Activated B cell treated with CpG ODN at 0.5 μM for 24 hours (primary cell): Measurements from ENCODE around the gene CAPS2. TPM values are rescaled to one million over a fixed set of nuclear protein-coding genes. Genes with fewer than 3 reads are reported as not detected.

Experiments used
- ATAC-seq: fragments of 200-7000 bp; cut with Tn5 transposase; one replicate; pipeline ENCODE4 v1.10.0; 2021; ENCODE audit warnings: low read depth, mild to moderate bottlenecking, moderate library complexity
- CTCF ChIA-PET: fragments of 350-600 bp; sonication (Branson Sonifier 250); formaldehyde crosslinking; loops from one replicate; lab custom pipeline; 2021; ENCODE audit warnings: antibody characterized with exemption; lab: Charles Lee
- POLR2A ChIA-PET: fragments of 350-600 bp; sonication (Branson Sonifier 250); formaldehyde crosslinking; loops from one replicate; lab custom pipeline; 2021; ENCODE audit warnings: antibody characterized with exemption; lab: Charles Lee
- DNase-seq: peaks from one replicate; pipeline ENCODE4 v3.0.0; 2022
- H3K27ac Mint-ChIP-seq: one replicate; pipeline ENCODE4 v1.8.0; 2020; ENCODE audit warnings: mixed read lengths
- H3K27me3 Mint-ChIP-seq: one replicate; pipeline ENCODE4 v1.8.0; 2021; ENCODE audit warnings: mixed read lengths
- H3K36me3 Mint-ChIP-seq: one replicate; pipeline ENCODE4 v1.8.0; 2021; ENCODE audit warnings: low read depth, mixed read lengths
- H3K4me1 Mint-ChIP-seq: one replicate; pipeline ENCODE4 v1.8.0; 2021; ENCODE audit warnings: mixed read lengths
- H3K4me3 Mint-ChIP-seq: one replicate; pipeline ENCODE4 v1.8.0; 2020; ENCODE audit warnings: mild to moderate bottlenecking, mixed read lengths
- H3K9me3 Mint-ChIP-seq: one replicate; pipeline ENCODE4 v1.8.0; 2020; ENCODE audit warnings: mixed read lengths
- CTCF ChIP-seq: fragments of 200-600 bp; IDR thresholded peaks from one replicate; pipeline ENCODE4 v1.8.0; 2022; ENCODE audit warnings: antibody characterized with exemption, mild to moderate bottlenecking
- intact Hi-C: fragments of 100-400 bp; cut with micrococcal nuclease; formaldehyde crosslinking; loops from one replicate; pipeline ENCODE4 v1.15.1; 2024
- total RNA-seq: library from RNA; stranded (reverse); gene quantifications from 2 replicates; pipeline ENCODE4 v1.2.3, GENCODE V29; 2022

Gene CAPS2
- total RNA-seq, 1 donor from 2014 or later: 3.8 TPM

- ChIA-PET CTCF (no interaction called here), POLR2A (no interaction called here)
- H3K27ac Mint-ChIP-seq: no peak overlapping the region
- intact Hi-C loops: no loop called here
- H3K4me3 Mint-ChIP-seq: no peak overlapping the region
- H3K27me3 Mint-ChIP-seq: no peaks in the 10 kb centered on the region
- no peaks in the 10 kb centered on the region for H3K4me1 Mint-ChIP-seq
- no peak for TF ChIP-seq CTCF
- ATAC-seq (no peak), DNase-seq (no peak)
- H3K36me3 Mint-ChIP-seq: no peaks in the 10 kb centered on the region
- H3K9me3 Mint-ChIP-seq: no peaks in the 10 kb centered on the region
These were observed 35.8 kb downstream of the CAPS2 start for GRCh38 chr12:75294336-75294735.

GRCh38 chr12:75291014-75291413, 39.1 kb downstream of the CAPS2 start:
- TF ChIP-seq CTCF: no peak
- CTCF ChIA-PET: no interaction called here
- POLR2A ChIA-PET: no interaction called here
- no peaks in the 10 kb centered on the region for H3K36me3 Mint-ChIP-seq
- no peaks in the 10 kb centered on the region for H3K27me3 Mint-ChIP-seq
- ATAC-seq (no peak), DNase-seq (no peak)
- H3K4me3 Mint-ChIP-seq: no peak overlapping the region
- no peaks in the 10 kb centered on the region for H3K9me3 Mint-ChIP-seq
- H3K27ac Mint-ChIP-seq: no peak overlapping the region
- intact Hi-C loops: no loop called here
- no peaks in the 10 kb centered on the region for H3K4me1 Mint-ChIP-seq

GRCh38 chr12:75289753-75290152, 40.4 kb downstream of the CAPS2 start:
- POLR2A ChIA-PET: no interaction called here
- Mint-ChIP-seq H3K27me3 (no peaks in the 10 kb centered on the region), H3K4me1 (no peaks in the 10 kb centered on the region), H3K36me3 (no peaks in the 10 kb centered on the region), H3K4me3 (no peak overlapping the region), H3K27ac (no peak overlapping the region), H3K9me3 (no peaks in the 10 kb centered on the region)
- TF ChIP-seq CTCF: no peak
- no peak for ATAC-seq
- intact Hi-C loops: no loop called here
- CTCF ChIA-PET: no interaction called here
- DNase-seq: no peak

- CTCF ChIA-PET: no interaction called here
- POLR2A ChIA-PET: no interaction called here
These were observed 41.3 kb downstream of the CAPS2 start for GRCh38 chr12:75288860-75289259.

GRCh38 chr12:75275702-75276101, 54.4 kb downstream of the CAPS2 start:
- Mint-ChIP-seq H3K27me3 (no peaks in the 10 kb centered on the region), H3K4me1 (no peaks in the 10 kb centered on the region), H3K36me3 (no peaks in the 10 kb centered on the region), H3K27ac (no peak overlapping the region), H3K4me3 (no peak overlapping the region), H3K9me3 (no peaks in the 10 kb centered on the region)
- TF ChIP-seq CTCF: no peak
- ChIA-PET CTCF (no interaction called here), POLR2A (no interaction called here)
- DNase-seq (no peak), ATAC-seq (no peak)
- intact Hi-C loops: no loop called here

More at GRCh38 chr12:75288860-75289259, 41.3 kb downstream of the CAPS2 start:
- Mint-ChIP-seq H3K27ac (no peak overlapping the region), H3K27me3 (no peaks in the 10 kb centered on the region), H3K4me3 (no peak overlapping the region), H3K9me3 (no peaks in the 10 kb centered on the region), H3K36me3 (no peaks in the 10 kb centered on the region), H3K4me1 (no peaks in the 10 kb centered on the region)
- ATAC-seq: no peak
- intact Hi-C loops: no loop called here
- DNase-seq: no peak
- no peak for TF ChIP-seq CTCF
